BJ (cell line): ENCODE measurements around the gene MRPL46. TPM values are rescaled to one million over a fixed set of nuclear protein-coding genes. Genes with fewer than 3 reads are reported as not detected.

Experiments used
- CTCF ChIA-PET: fragments of 350-600 bp; formaldehyde crosslinking; extraction: SDS; loops from one replicate; lab custom pipeline; 2021; ENCODE audit warnings: antibody characterized with exemption, inconsistent platforms; lab: Yijun Ruan, JAX
- POLR2A ChIA-PET: fragments of 300-600 bp; sonication (Branson Sonifier 250); formaldehyde crosslinking; extraction: SDS; loops from one replicate; lab custom pipeline; 2021; ENCODE audit warnings: antibody characterized with exemption; lab: Charles Lee
- DNase-seq: peaks from one replicate; pipeline ENCODE4 v3.0.0-alpha.2; 2011; ENCODE audit warnings: low read depth
- H3K27me3 ChIP-seq: 2 replicates; pipeline ENCODE4 v1.6.0; 2011; ENCODE audit warnings: low read length; ENCODE audit not compliant: control insufficient read depth, insufficient read depth
- H3K36me3 ChIP-seq: 2 replicates; pipeline ENCODE4 v1.5.1; 2011; ENCODE audit warnings: low read length; ENCODE audit not compliant: control insufficient read depth, insufficient read depth
- H3K4me3 ChIP-seq: 2 replicates; pipeline ENCODE4 v1.5.1; 2011; ENCODE audit warnings: low read depth, mild to moderate bottlenecking, control low read depth, low read length
- CTCF ChIP-seq: IDR thresholded peaks from 2 replicates; pipeline ENCODE4 v1.5.1; 2011; ENCODE audit warnings: low read depth, mild to moderate bottlenecking, control low read depth, inconsistent platforms, low read length, moderate library complexity; ENCODE audit not compliant: insufficient read depth
- polyA plus RNA-seq: library from polyadenylated mRNA; depleted of rRNA; stranded (reverse); fragments of >200 nt; gene quantifications from 2 replicates; pipeline ENCODE4 v1.2.3, GENCODE V29; 2011

The MRPL46 gene
- polyA plus RNA-seq, 1 experiment, result 18.4 TPM

- Histone ChIP-seq H3K36me3 (peaks cover 4% of the 10 kb centered on the region), H3K4me3 (no peak overlapping the region), H3K27me3 (no peaks in the 10 kb centered on the region)
- CTCF ChIA-PET, result interaction anchor here (0.8 kb wide), 2 partner anchors 10 to 12 kb away, joined by 3 read pairs; no protein-coding TSS in a partner anchor
- no peak for DNase-seq
- POLR2A ChIA-PET, result no interaction called here
- TF ChIP-seq CTCF, result no peak
Measured at GRCh38 chr15:88509964-88510363, 42.8 kb upstream of the MRPL46 start.

GRCh38 chr15:88509321-88509720 is 42.1 kb upstream of the MRPL46 start:
- ChIA-PET CTCF (interaction anchor here (0.8 kb wide), 1 partner anchor 11 kb away, joined by 3 read pairs; no protein-coding TSS in a partner anchor), POLR2A (no interaction called here)
- H3K4me3 ChIP-seq, result no peak overlapping the region
- DNase-seq, result no peak
- no peaks in the 10 kb centered on the region for H3K27me3 ChIP-seq
- peaks cover 4% of the 10 kb centered on the region for H3K36me3 ChIP-seq
- TF ChIP-seq CTCF, result no peak

GRCh38 chr15:88506628-88507027 is 39.4 kb upstream of the MRPL46 start:
- Histone ChIP-seq H3K27me3 (no peaks in the 10 kb centered on the region), H3K36me3 (peaks cover 4% of the 10 kb centered on the region), H3K4me3 (no peak overlapping the region)
- DNase-seq, result no peak
- TF ChIP-seq CTCF, result no peak
- ChIA-PET CTCF (interaction anchor here (0.5 to 1.1 kb wide), 2 partner anchors 37 to 66 kb away, joined by 3 read pairs; no protein-coding TSS in a partner anchor), POLR2A (no interaction called here)

- H3K36me3 ChIP-seq, result peaks cover 4% of the 10 kb centered on the region
- H3K4me3 ChIP-seq, result no peak overlapping the region
- ChIA-PET CTCF (interaction anchor here (1.1 kb wide), 1 partner anchor 38 kb away, joined by 3 read pairs; no protein-coding TSS in a partner anchor), POLR2A (no interaction called here)
- H3K27me3 ChIP-seq, result no peaks in the 10 kb centered on the region
- DNase-seq, result no peak
- TF ChIP-seq CTCF, result no peak
Measured at GRCh38 chr15:88505721-88506120, 38.5 kb upstream of the MRPL46 start.

- peaks cover under 1% of the 10 kb centered on the region; the same call in 1 of the 2 replicates for H3K36me3 ChIP-seq
- ChIA-PET POLR2A (no interaction called here), CTCF (interaction anchor here (0.6 kb wide), 1 partner anchor 25 kb away, joined by 3 read pairs; no protein-coding TSS in a partner anchor)
- TF ChIP-seq CTCF, result no peak
- no peak overlapping the region for H3K4me3 ChIP-seq
- DNase-seq, result no peak
- no peaks in the 10 kb centered on the region for H3K27me3 ChIP-seq
Measured at GRCh38 chr15:88504445-88504844, 37.3 kb upstream of the MRPL46 start.
